Smooth muscle cell (in vitro differentiated cells): ENCODE results near the gene TDRD7. TPM values are rescaled to one million over a fixed set of nuclear protein-coding genes. Genes with fewer than 3 reads are reported as not detected.

Experiments used
- DNase-seq: peaks from one replicate; lab custom pipeline; 2025; ENCODE audit not compliant: unreplicated experiment; lab: John Stamatoyannopoulos, UW
- H2AFZ ChIP-seq: fragments of 200-600 bp; sonication (generic); 2 replicates; pipeline ENCODE4 v1.6.0; 2016; ENCODE audit warnings: antibody characterized with exemption, low read depth, mild to moderate bottlenecking
- H3F3A ChIP-seq: fragments of 200-600 bp; sonication (generic); 2 replicates; pipeline ENCODE4 v1.6.0; 2017; ENCODE audit warnings: antibody characterized with exemption, low read depth
- H3K27ac ChIP-seq: fragments of 200-600 bp; sonication (generic); 2 replicates; pipeline ENCODE4 v1.5.1; 2016; ENCODE audit warnings: low read depth, mild to moderate bottlenecking
- H3K27me3 ChIP-seq: fragments of 200-600 bp; sonication (generic); 2 replicates; pipeline ENCODE4 v1.6.1; 2016; ENCODE audit warnings: low read depth, mild to moderate bottlenecking
- H3K36me3 ChIP-seq: fragments of 200-600 bp; sonication (generic); 2 replicates; pipeline ENCODE4 v1.5.1; 2016; ENCODE audit warnings: low read depth
- H3K4me1 ChIP-seq: fragments of 200-600 bp; sonication (generic); 2 replicates; pipeline ENCODE4 v1.5.1; 2016; ENCODE audit warnings: low read depth
- H3K4me2 ChIP-seq: fragments of 200-600 bp; sonication (generic); 2 replicates; pipeline ENCODE4 v1.6.0; 2016; ENCODE audit warnings: mild to moderate bottlenecking
- H3K4me3 ChIP-seq: fragments of 200-600 bp; sonication (generic); 2 replicates; pipeline ENCODE4 v1.5.1; 2016; ENCODE audit warnings: mild to moderate bottlenecking
- H3K79me2 ChIP-seq: fragments of 200-600 bp; sonication (generic); 2 replicates; pipeline ENCODE4 v1.6.0; 2016; ENCODE audit warnings: low read depth, mild to moderate bottlenecking
- H3K9ac ChIP-seq: fragments of 200-600 bp; sonication (generic); 2 replicates; pipeline ENCODE4 v1.6.0; 2016; ENCODE audit warnings: low read depth
- H3K9me3 ChIP-seq: fragments of 200-600 bp; sonication (generic); replicated peaks from 2 replicates; pipeline ENCODE4 v1.5.1; 2016; ENCODE audit warnings: low read depth
- H4K20me1 ChIP-seq: fragments of 200-600 bp; sonication (generic); 2 replicates; pipeline ENCODE4 v1.6.0; 2016; ENCODE audit warnings: low read depth
- CTCF ChIP-seq: fragments of 200-600 bp; sonication (generic); IDR thresholded peaks from 2 replicates; pipeline ENCODE4 v1.5.1; 2017; ENCODE audit warnings: borderline replicate concordance, mild to moderate bottlenecking, antibody characterized with exemption; ENCODE audit not compliant: insufficient read depth, poor library complexity, severe bottlenecking
- WGBS: methylation state at CpG from one replicate; pipeline ENCODE4 v1.1.7; 2016; ENCODE audit warnings: low lambda C conversion rate; 5-methylcytosine and 5-hydroxymethylcytosine counted together
- polyA plus RNA-seq: library from polyadenylated mRNA; unstranded; fragments of >200 nt; fragmentation: Nextera tagmentation; extraction: Ambion mirVana; gene quantifications from 2 replicates; pipeline ENCODE4 v1.2.1, GENCODE V29; 2016
- total RNA-seq: library from RNA; depleted of rRNA; stranded (reverse); fragments of >200 nt; gene quantifications from 2 replicates; pipeline ENCODE4 v1.2.3, GENCODE V29; 2014

TDRD7 gene
- total and polyA plus RNA-seq, 2 experiments from 2014 or later: 1.5 to 3.4 TPM

DNA sequence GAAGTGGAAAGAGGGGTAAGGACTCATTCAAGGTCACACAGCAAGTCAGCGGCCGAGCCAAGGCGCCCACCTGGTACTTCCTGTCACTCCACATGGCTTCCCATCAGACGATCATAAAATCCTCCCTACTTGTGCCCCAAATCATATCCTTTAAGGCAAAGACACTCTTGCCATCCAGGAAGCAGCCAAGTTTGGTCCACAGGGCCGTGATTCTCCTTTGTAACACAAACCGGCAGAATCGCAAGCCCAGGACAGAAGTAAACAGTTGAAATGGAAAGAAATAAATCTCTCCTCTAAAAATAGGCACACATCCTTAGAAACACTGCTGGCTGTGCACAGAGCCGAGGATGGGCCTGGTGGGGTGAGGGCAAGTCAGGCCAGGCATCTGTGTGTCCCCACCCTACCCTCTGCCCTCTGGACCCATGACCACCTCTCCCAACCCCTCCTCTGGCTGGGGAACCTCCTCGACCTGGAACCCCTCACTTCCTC, 120.0 kb downstream of the TDRD7 start:
- no peaks in the 10 kb centered on the region for H3K79me2 ChIP-seq
- WGBS: 85% methylated on average over 9 of the region's 9 CpGs
- no peaks in the 10 kb centered on the region for H4K20me1 ChIP-seq
- no peaks in the 10 kb centered on the region for H3F3A ChIP-seq
- no peak overlapping the region for H3K4me2 ChIP-seq
- peaks cover 18% of the 10 kb centered on the region for H3K4me1 ChIP-seq
- H3K27me3 ChIP-seq: peaks cover 23% of the 10 kb centered on the region
- no peaks in the 10 kb centered on the region for H3K36me3 ChIP-seq
- H3K9ac ChIP-seq: no peak overlapping the region
- DNase-seq: no peak
- H3K9me3 ChIP-seq: no peaks in the 10 kb centered on the region
- no peak overlapping the region for H3K27ac ChIP-seq
- TF ChIP-seq CTCF: no peak
- no peak overlapping the region for H2AFZ ChIP-seq
- no peak overlapping the region for H3K4me3 ChIP-seq

DNA sequence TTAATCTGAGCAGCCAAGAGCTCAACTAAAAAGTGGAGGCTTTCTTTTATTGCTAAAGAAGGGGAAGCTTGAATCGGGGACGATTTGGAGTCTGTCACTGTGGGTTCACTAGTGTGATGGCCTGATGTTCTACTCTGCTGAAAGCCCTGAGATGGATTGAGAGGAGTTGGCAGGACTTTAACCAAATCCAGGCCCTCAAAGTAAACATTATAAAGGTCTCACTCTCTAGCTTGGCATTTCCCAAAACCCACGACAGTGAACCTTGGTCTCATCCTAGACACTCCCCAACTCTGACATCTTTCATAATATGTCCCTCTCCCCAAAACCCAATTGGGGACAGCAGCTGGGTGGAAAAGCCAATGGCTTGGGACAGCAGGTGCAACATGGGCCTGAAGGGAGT, 122.3 kb downstream of the TDRD7 start:
- Histone ChIP-seq H3K27me3 (peaks cover 4% of the 10 kb centered on the region), H2AFZ (no peak overlapping the region), H4K20me1 (no peaks in the 10 kb centered on the region), H3K27ac (no peak overlapping the region), H3K9ac (no peak overlapping the region), H3K36me3 (no peaks in the 10 kb centered on the region), H3F3A (no peaks in the 10 kb centered on the region), H3K79me2 (no peaks in the 10 kb centered on the region), H3K9me3 (no peaks in the 10 kb centered on the region), H3K4me1 (peaks cover 4% of the 10 kb centered on the region), H3K4me3 (no peak overlapping the region), H3K4me2 (no peak overlapping the region)
- no peak for DNase-seq
- 86% methylated on average over 3 of the region's 3 CpGs for WGBS
- TF ChIP-seq CTCF: no peak

DNA sequence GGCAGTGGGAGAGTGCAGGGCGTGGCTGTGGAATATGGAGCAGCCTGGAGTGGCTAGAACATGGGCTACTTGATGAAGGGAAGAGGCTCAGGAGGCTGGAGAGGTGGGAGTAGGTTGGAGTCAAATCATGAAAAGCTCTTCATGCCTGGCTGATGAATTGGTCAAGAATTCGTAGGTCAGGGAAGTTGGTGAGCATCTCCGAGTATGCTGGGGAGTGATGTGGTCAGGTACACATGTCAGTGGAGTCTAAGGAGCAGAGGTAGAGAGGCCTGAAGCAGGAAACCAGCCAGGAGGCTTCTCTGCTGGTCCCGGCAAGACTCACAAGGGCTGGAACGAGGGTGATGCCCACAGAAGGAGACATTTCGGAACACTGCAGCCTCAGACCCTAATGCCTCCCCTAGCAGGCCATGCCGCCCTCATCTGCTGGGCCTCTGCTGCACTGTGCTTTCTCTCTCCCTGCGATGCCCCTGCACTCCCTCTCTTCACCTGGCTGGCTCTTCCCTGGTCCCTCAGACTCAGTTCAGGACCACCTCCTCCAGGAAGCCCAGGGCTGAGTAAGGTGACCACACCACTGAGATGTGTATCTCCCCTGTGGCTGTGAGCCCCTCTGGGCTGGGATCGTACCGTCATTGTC, 123.2 kb downstream of the TDRD7 start:
- Histone ChIP-seq H3F3A (no peaks in the 10 kb centered on the region), H3K36me3 (no peaks in the 10 kb centered on the region)
- 95% methylated on average over 10 of the region's 10 CpGs for WGBS

More for the DNA sequence above, 123.2 kb downstream of the TDRD7 start:
- H3K4me3 ChIP-seq: no peak overlapping the region
- H3K9ac ChIP-seq: no peak overlapping the region
- H3K27ac ChIP-seq: no peak overlapping the region
- no peaks in the 10 kb centered on the region for H3K79me2 ChIP-seq
- no peaks in the 10 kb centered on the region for H3K9me3 ChIP-seq
- H3K27me3 ChIP-seq: peaks cover 3% of the 10 kb centered on the region
- DNase-seq: no peak
- peaks cover 4% of the 10 kb centered on the region for H3K4me1 ChIP-seq
- no peaks in the 10 kb centered on the region for H4K20me1 ChIP-seq
- no peak overlapping the region for H3K4me2 ChIP-seq
- no peak for TF ChIP-seq CTCF
- no peak overlapping the region for H2AFZ ChIP-seq
